HG03575 (cell line): ENCODE measurements around the gene ZNF768.
"Not testable (repeated sequence)": the region's sequence is repeated elsewhere in the genome, so short reads cannot be mapped to it uniquely, and the experiment has no call there.

Experiments used
- ATAC-seq: cut with Tn5 transposase; IDR thresholded peaks from one replicate; pipeline ENCODE4 v1.9.1; 2021; ENCODE audit not compliant: unreplicated experiment, insufficient number of reproducible peaks, low FRiP score; ENCODE audit errors: extremely low read depth

ZNF768 gene

DNA sequence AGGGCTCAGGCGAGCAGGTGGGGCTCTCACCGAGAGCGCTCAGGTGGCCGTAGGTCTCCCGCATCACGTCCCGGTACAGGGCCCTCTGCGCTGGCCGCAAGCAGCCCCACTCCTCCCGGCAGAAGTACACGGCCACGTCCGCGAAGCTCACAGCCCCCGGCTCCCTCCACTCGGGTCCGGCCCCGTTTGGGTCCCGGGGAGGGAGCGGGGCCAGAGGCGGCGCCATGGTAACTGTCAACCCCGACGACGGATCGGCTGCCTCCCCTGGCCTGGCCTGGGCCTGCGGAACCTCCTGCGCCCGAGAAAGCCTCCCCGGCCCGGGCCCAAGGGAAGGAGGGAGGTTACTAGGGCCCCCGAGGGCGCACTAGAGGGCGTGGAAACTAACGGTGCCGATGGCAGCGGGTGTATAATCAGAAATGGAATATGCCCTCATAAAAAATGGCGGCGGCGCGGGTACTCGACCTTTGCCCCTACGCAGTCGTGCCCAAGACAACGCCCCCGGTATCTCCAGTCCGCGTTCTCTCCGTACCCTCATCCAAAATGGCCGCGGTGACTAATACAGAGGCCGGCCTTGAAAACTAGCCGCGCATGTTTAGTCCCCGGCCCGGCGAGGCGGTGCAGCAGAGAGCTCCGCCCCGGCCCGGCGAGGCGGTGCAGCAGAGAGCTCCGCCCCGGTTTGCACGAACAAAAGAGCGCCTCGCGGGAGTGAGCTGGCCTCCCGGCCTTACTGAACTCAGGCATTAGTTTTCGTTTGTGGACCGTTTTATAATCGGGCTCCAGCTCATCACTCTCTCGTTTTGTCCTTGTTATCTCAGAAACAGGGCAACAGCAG lies 31.8 kb upstream of the ZNF768 start, which contains the start of gene ZNF764:
TSS of gene ZNF764 (minus strand) at position 418 of the 832 bp plus-strand sequence. CDS start at position 226, 192 bp downstream.
- ATAC-seq = no peak

DNA sequence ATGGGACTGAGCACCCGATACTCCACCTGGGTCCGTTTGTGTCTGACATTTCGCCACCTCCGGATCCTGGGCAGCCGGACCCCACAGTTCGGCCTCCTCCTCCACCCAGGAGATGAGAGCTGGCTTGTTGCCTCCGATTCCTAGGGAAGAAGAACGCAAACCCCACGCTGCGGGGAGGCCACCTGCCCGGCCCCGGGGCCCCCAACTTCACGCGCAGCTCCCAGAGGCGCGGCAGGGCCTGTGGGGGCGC lies 31.3 kb upstream of the ZNF768 start:
- no peak for ATAC-seq

- ATAC-seq = no peak
Observed at GRCh38 chr16:30556125-30556473, 29.7 kb upstream of the ZNF768 start.

DNA sequence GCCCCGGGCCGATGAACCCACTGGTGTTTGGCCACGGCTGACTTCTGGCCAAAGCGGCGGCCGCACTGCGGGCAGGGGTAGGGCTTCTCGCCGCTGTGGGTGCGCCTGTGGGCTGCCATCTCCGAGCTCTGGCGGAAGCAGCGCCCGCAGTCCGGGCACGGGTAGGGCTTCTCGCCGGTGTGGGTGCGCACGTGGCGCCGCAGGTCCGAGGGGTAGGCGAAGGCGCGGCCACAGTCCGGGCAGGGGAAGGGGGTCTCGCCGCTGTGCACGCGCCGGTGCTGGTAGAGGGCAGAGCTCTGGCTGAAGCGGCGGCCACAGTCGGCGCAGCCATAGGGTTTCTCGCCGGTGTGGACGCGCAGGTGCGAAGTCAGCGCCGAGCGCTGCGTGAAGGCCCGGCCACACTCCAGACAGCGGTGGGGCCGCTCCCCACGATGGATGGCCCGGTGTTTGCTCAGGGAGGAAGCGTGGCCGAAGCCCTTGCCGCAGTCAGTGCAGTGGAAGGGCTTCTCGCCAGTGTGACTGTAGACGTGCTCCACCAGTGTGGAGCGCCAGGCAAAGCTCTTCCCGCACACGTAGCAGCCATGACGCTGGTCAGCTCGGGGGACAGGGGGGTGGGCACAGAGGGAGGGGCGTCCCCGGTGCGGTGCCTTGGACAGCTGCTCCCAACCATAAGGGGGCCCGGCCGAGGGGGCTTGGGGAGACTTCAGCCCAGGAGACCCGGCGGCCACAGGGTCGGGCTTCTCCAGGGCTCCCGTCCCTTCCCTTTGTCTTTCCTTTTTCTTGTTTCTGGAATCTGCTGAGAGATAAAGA lies 29.2 kb upstream of the ZNF768 start:
- no peak for ATAC-seq

DNA sequence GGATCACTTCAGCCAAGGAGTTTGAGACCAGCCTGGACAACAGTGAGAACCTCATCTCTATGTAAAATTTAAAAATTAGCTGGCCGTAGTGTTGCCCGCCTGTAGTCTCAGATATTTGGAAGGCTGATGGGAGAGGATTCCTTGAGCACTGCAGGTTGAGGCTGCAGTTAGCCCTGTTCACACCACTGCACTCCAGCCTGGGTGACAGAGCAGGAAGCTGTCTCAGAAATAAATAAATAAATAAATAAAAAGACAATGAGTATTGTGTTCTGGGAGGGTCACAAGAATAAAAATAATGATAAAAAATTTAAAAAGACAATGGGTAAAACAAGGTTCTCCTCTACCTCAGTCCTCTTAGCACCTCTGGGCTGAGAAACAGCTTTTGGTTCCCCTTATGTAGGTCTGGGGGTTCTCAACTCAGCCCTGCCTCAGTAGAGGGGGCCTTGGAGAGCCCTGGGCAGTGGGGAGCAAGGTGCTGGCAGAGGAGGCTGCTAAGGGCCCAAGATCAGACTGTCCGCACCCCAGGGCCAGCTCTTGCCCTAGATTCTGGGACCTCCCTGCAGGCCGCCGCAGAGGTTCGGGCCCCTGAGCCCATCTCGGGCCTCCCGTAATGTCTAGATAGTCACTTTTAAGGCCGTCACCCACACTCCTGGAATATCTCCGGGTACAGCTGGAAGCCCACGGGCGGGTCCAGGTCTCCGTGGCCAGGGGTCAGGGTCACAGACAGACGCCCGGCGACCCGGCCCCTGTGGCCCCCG lies 28.4 kb upstream of the ZNF768 start:
- no peak for ATAC-seq

GRCh38 chr16:30553393-30553899 lies 27.1 kb upstream of the ZNF768 start:
- no peak for ATAC-seq

DNA sequence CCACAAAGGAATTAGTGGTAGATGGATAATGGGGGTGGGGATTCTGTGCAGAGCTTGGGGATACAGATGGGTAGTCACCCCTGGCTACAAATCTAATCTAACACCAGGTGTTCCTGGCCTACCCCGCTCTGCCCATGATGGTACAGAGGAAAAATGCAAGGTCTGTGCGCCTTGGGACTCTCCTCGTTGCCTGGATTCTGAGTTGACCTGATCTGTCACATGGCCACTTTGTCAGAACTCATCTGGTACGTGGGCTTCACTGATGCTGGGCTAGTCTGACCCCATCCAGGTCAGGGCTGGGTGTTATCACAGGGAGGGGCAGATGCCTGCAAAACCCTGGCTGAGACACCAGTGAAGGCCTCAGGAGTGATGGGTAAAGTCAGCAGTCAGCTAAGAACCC lies 26.6 kb upstream of the ZNF768 start:
- no peak for ATAC-seq

GRCh38 chr16:30551781-30552180 lies 25.4 kb upstream of the ZNF768 start:
- ATAC-seq = no peak

GRCh38 chr16:30548416-30549253 lies 22.3 kb upstream of the ZNF768 start:
- no peak for ATAC-seq

- no peak for ATAC-seq
Observed at GRCh38 chr16:30546115-30546514, 19.7 kb upstream of the ZNF768 start.

DNA sequence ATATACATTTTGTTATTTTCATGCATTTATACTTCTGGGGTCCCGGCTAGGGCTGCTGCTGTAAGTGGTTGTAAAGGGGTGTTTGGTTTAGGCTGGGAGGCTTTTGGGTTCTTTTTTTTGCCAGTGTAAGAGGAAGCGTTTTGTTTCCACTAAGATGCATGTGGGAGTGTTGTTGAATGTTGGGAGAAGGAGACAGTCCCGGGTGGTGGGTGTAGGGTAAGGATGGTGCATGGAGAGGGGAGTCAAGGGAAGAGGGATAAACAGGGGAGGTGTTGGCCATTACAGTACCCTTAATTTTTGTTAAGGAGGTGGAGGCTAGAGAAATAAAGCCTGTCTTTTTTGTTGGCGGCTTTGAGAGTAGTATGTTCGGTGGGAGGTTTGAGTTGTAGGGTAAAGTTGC lies 16.7 kb upstream of the ZNF768 start:
- no peak for ATAC-seq

- ATAC-seq = no peak
Observed at GRCh38 chr16:30541502-30542329, 15.3 kb upstream of the ZNF768 start.

- ATAC-seq = not testable (repeated sequence)
Observed at GRCh38 chr16:30540916-30541464, 14.6 kb upstream of the ZNF768 start.

GRCh38 chr16:30539986-30540526 lies 13.7 kb upstream of the ZNF768 start:
- ATAC-seq = not testable (repeated sequence)

DNA sequence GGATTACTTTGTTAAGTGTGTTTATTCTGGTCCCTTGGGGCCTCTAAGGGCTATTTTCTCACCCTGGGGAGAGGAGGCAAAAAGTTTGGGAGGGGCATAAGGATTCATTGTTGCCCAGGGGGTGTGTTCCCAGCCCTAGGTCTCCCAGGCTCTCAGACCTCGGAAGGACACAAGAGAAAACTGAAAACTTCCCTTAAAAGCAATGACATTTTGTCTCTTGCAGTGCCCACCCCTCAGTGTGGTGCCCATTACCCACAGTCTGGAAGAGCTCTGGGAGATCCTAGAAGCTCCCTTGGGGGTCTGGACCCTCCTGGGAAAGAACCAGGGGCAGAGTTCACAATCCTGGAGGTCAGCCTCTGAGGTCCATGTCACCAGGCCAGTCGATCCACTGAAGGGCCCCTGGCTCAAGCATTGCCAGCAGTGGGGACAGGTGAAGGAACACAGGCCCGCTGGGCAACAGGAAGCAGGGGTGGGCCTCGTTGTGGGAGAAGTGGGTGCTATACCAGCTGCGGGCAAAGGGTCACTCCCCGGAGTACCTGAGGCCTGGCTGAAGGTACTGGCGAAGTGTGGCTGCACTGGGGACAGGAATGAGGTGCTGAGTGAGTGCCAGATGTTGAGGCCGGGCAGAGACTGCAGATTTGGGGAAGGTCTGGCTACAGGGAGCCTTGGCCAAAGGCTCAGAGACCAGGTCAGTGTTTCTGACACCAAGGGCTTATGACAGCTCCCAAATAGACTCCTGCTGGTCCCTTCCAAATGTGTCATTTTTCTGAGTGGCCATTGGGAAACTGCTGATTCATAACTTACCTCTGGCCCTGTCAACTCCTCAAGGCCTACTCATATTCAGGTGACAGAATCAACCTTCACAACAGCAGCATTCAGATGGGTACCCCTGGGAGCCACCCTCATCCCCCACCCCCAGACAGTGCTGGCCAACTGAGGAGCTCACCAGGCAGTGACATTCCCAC lies 12.9 kb upstream of the ZNF768 start:
- no peak for ATAC-seq

- ATAC-seq = not testable (repeated sequence)
Observed at GRCh38 chr16:30536391-30537024, 10.1 kb upstream of the ZNF768 start.
